ENCODE data around the gene ARF4. TPM values are rescaled to one million over a fixed set of nuclear protein-coding genes. Genes with fewer than 3 reads are reported as not detected.
"Not testable (repeated sequence)": the region's sequence is repeated elsewhere in the genome, so short reads cannot be mapped to it uniquely, and the experiment has no call there.

Gene ARF4
- polyA plus RNA-seq (2013, experiment 1 of 2; ENCODE audit: insufficient read length) = 557 TPM
- 567 TPM for polyA plus RNA-seq (2013, experiment 2 of 2; ENCODE audit: insufficient read length)

GRCh38 chr3:57597127-57597923 lies at the start of gene ARF4:
Gene ARF4, minus strand, starts transcription at chr3:57597344. Its CDS starts 204 bp downstream, at chr3:57597140.
- peak; percentile 100 for DNase-seq

DNA sequence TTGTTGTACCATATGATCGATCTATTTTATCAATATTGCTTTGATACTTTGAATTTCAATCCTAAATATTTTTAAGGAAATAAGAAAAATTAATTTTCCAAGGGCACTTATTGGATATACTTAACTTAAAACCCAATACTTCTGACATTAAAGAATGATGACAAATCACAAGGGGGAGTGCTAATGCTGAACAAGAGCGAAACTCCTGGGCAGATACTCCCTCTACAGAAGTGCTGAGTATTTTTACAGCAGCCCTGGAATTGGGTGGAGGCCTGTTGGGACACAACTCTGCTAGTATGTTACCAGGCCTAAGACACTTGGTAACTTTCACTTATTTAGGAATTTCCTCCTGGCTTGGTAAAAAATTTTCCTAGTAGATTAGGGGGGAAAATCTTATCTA lies 49.6 kb upstream of the ARF4 start:
- DNase-seq = peak; percentile 42

DNA sequence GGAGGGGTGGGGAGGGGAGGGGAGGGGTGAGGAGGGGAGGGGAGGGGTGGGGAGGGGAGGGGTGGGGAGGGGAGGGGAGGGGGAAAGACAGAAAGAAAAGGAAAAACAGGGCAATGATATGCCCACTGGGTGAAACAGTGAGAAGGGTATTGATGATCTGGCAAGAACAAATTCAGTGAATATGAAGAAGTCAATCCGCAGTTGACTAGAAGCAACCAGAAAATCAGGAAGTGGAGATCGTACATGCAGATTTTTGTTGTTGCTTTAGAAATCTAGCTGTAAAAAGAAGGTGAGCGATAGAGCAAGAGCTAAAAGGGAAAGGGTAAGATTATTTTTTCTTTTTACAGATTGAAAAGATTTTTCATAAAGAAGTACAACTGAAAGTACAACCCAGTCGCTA lies 47.6 kb upstream of the ARF4 start:
- DNase-seq = no peak

GRCh38 chr3:57637391-57637790 lies 40.2 kb upstream of the ARF4 start:
- no peak for DNase-seq

GRCh38 chr3:57634259-57634658 lies 37.1 kb upstream of the ARF4 start:
- DNase-seq = not testable (repeated sequence)

- no peak for DNase-seq
Observed at GRCh38 chr3:57627976-57628375, 30.8 kb upstream of the ARF4 start.

DNA sequence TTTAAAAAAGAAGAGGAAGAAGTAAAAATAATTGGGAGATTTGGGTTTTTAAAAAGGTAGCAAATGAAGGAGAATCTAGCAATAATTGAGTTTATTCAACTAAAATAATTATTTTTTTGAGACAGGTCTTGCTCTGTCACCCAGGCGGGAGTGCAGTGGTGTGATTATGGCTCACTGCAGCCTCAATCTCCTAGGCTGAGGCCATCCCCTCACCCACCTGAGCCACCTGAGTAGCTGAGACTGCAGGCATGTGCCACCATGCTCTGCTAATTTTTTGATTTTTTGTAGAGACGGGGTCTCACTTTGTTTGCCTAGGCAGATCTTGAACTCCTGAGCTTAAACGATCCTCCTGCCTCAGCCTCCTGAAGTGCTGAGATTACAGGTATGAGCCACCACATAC lies 27.7 kb upstream of the ARF4 start:
- DNase-seq = no peak

GRCh38 chr3:57622362-57622761 lies 25.2 kb upstream of the ARF4 start:
- no peak for DNase-seq

DNA sequence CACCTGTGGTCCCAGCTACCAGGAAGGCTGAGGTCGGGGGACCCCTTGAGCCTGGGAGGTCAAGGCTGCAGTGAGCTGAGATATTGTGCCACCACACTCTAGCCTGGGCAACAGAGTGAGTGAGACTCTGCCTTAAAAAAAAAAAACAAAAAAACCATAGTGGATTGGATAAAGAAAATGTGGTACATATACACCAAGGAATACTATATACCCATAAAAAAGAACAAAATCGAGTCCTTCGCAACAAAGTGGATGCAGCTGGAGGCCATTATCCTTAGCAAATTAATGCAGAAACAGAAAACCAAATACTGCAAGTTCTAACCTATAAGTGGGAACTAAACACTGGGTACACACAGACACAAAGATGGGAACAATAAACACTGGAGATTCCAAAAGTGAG lies 20.6 kb upstream of the ARF4 start:
- no peak for DNase-seq

DNA sequence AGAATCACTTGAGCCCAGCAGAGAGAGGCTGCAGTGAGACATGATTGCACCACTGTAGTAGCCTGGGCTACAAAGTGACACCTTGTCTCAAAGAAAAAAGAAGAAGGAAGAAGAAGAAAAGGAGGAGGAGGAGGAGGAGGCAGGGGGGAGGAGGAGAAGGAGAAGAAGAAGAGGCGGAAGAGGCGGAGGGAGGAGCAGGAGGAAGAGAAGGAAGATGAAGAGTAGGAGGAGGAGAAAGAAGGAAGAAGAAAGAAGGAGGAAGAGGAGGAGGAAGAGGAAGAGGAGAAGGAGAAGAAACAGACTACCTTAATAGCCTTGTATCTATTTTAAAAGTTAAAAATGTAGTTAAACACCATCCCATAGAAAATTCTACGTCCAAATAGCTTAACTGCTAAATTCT lies 19.1 kb upstream of the ARF4 start:
- DNase-seq = no peak

GRCh38 chr3:57611870-57612269 lies 14.7 kb upstream of the ARF4 start:
- DNase-seq = not testable (repeated sequence)

- DNase-seq = no peak
Observed at GRCh38 chr3:57605683-57606082, 8.5 kb upstream of the ARF4 start.

GRCh38 chr3:57604971-57605370 lies 7.8 kb upstream of the ARF4 start:
- DNase-seq = no peak

DNA sequence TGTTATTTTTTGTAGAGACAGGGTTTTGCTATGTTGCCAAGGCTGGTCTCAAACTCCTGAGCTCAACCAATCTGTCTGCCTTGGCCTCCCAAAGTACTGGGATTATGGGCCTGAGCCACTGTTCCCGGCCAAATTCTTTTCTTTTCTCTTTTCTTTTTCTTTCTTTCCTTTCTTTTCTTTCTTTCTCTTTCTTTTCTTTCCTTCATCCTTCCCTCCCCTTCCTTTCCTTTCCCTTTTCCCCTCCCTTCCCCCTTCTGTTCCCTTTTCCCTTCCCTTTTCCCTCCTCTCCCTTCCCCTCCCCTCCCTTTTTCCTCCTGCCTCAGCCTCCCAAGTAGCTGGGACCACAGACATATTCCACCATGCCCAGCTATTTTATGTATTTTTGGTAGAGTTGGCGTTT lies 3.1 kb upstream of the ARF4 start:
- DNase-seq = no peak

- no peak for DNase-seq
Observed at GRCh38 chr3:57598765-57599360, 1.7 kb upstream of the ARF4 start.

DNA sequence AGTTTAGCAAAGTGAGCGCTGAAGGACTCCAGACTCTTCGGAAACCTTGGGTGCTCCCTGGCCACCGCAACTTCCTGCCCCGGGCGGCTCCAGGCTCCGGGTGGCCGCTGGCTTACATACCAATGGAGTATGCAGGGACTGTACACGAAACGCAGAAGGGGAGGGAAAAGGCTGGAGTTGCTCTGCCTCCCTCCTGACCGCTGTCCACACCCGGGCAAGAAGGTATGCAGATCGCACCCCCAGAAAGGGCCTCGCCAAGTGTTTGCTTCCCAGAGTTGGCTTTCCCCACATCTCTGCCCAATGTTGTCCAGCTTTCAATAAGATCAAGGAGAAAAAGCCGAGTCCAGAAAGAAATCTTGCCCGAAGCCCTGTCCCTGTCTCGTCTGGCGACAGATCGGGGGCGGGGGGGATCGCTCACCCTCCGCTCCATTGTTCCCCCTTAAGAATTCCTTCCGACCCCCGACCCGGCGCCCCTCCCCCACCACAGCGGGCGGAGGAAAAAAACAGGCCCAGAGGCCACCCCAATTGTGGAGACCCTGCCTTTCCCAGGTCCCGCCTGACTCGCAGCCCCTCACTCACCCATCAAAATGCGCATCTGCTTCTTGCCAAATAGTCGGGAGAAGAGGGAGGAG lies 533 bp downstream of the ARF4 start:
- DNase-seq = peak; percentile 95

- no peak for DNase-seq
Observed at GRCh38 chr3:57594576-57594975, 2.6 kb downstream of the ARF4 start.

GRCh38 chr3:57594144-57594543 lies 3.0 kb downstream of the ARF4 start:
- DNase-seq = no peak

GRCh38 chr3:57592306-57592705 lies 4.8 kb downstream of the ARF4 start:
- no peak for DNase-seq

GRCh38 chr3:57587905-57588304 lies 9.2 kb downstream of the ARF4 start:
- DNase-seq = no peak

DNA sequence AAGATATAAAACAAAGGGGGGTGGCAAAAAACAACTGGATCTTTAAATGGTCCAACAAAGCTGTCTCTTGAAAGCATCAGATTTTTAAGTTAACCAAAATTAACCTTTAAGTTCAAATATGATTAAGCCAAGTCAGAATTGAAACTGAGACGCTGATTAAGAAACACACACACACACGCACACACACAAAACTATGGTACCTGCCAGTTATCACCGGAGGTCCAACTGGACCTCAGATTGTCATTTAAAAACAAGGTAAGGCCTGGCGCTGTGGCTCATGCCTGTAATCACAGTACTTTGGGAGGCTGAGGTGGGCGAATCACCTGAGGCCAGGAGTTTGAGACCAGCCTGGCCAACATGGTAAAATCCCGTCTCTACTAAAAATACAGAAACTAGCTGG lies 10.4 kb downstream of the ARF4 start:
- no peak for DNase-seq

DNA sequence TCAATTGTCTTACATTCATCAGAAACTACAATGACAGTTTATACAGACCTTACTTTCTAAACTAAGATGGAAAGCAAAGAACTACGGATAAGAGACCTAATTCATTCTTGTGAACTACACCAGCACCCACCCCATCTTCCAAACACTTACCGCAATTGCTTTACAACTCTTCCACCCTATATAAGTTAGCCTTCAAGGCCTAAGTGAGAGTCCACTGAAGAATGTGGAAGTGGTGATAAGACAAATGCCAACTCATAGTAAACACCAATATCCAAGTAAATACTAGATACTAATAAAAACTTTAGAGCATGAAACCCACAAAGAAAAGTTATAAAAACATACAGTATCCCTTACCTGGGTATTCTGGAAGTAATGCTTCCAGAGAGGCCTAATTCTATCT lies 13.6 kb downstream of the ARF4 start:
- DNase-seq = no peak

GRCh38 chr3:57582474-57583168 lies 14.5 kb downstream of the ARF4 start:
- no peak for DNase-seq

All from fibroblast of skin of back (primary cell).